Measurements from ENCODE around the gene THADA. TPM values are rescaled to one million over a fixed set of nuclear protein-coding genes. Genes with fewer than 3 reads are reported as not detected.

THADA gene
- total RNA-seq, 1 experiment from 2014 or later: 20.1 TPM

DNA sequence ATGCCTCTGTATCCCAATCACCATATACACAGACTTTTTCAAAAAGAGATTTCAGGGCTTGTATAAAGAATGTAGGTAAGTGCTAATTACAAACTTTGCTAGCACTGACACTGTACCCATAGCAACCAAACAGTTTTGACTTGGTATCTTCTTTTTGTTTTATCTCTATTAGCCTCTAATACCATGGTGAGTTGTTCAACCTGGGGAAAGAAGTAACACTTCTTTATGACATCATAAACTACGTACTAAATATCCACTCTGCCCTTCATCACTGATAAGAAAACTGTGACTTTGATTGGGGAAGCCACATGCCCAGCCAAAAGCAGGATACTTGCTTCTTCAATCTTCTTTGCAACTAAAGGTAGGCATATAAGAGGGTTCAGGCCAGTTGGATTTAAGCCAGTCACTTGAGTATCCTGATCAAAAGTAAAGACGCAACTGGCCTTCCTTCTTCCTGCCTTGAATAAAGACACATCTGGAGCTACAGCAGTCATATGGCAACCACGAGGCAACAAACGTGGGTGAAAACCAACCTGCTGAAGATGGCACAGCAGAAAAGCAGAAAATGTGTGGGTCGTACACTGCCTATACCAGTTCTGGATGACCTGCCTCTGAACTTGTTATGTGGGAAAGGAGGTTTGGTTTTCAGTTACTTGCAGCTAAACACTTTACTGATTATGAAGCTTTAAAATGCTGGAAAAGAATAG, 16.4 kb downstream of the THADA start:
- Histone ChIP-seq H3K56ac (ENCODE audit: insufficient read length, low read depth, low read length) (no peak overlapping the region), H3K27ac (ENCODE audit: insufficient read length, low read depth, low read length) (no peak overlapping the region), H3K4me1 (ENCODE audit: insufficient read depth, low read length) (no peaks in the 10 kb centered on the region), H2BK5ac (ENCODE audit: insufficient read length, low read length) (no peak overlapping the region), H2AK5ac (ENCODE audit: insufficient read length, low read length) (no peak overlapping the region), H3K18ac (ENCODE audit: insufficient read length, low read depth, low read length) (no peak overlapping the region), H3K27me3 (ENCODE audit: insufficient read depth, low read length) (no peaks in the 10 kb centered on the region), H3K23me2 (ENCODE audit: insufficient read length, low read depth, low read length, poor library complexity, severe bottlenecking) (no peaks in the 10 kb centered on the region), H3K79me2 (ENCODE audit: insufficient read depth, low read length) (no peaks in the 10 kb centered on the region), H2BK15ac (ENCODE audit: low read depth, low read length) (no peak overlapping the region), H4K5ac (ENCODE audit: insufficient read length, low read depth, low read length) (no peak overlapping the region), H3K4ac (ENCODE audit: low read depth, low read length) (no peak overlapping the region), H3K23ac (ENCODE audit: insufficient read length, low read depth, low read length) (no peak overlapping the region), H4K8ac (replicated peaks; ENCODE audit: insufficient read length, low read depth, low read length) (no peak overlapping the region), H3K14ac (ENCODE audit: insufficient read depth, low read length) (no peak overlapping the region), H3K9ac (ENCODE audit: extremely low read depth, insufficient read length, low read length) (no peak overlapping the region), H3T11ph (ENCODE audit: low read length) (no peak overlapping the region), H2BK12ac (ENCODE audit: insufficient read length, low read depth, low read length) (no peak overlapping the region), H3K9me3 (ENCODE audit: control insufficient read depth, low read depth, low read length) (no peaks in the 10 kb centered on the region), H3K4me2 (ENCODE audit: insufficient read depth, insufficient read length, low read length) (no peak overlapping the region), H2BK120ac (ENCODE audit: low read depth, low read length, poor library complexity, severe bottlenecking) (no peak overlapping the region), H4K20me1 (ENCODE audit: control insufficient read depth, insufficient read depth, insufficient read length) (no peaks in the 10 kb centered on the region), H4K91ac (ENCODE audit: insufficient read length, low read depth, low read length) (no peak overlapping the region), H2BK20ac (ENCODE audit: low read depth, low read length, poor library complexity, severe bottlenecking) (no peak overlapping the region), H3K79me1 (ENCODE audit: insufficient read depth, low read depth, low read length, poor library complexity, severe bottlenecking) (no peaks in the 10 kb centered on the region), H2AFZ (ENCODE audit: low read length) (no peak overlapping the region)
- DNase-seq: no peak
- no peaks in the 10 kb centered on the region for H3K27me3 Mint-ChIP-seq (ENCODE audit: low read depth)
- WGBS (ENCODE audit: extremely low coverage, insufficient read length, low lambda C conversion rate): no CpG with 5 or more reads among the region's 5 CpGs
- H3K9me3 Mint-ChIP-seq: no peaks in the 10 kb centered on the region
- H3K4me3 Mint-ChIP-seq: no peak overlapping the region
- TF ChIP-seq, protein P1, sequence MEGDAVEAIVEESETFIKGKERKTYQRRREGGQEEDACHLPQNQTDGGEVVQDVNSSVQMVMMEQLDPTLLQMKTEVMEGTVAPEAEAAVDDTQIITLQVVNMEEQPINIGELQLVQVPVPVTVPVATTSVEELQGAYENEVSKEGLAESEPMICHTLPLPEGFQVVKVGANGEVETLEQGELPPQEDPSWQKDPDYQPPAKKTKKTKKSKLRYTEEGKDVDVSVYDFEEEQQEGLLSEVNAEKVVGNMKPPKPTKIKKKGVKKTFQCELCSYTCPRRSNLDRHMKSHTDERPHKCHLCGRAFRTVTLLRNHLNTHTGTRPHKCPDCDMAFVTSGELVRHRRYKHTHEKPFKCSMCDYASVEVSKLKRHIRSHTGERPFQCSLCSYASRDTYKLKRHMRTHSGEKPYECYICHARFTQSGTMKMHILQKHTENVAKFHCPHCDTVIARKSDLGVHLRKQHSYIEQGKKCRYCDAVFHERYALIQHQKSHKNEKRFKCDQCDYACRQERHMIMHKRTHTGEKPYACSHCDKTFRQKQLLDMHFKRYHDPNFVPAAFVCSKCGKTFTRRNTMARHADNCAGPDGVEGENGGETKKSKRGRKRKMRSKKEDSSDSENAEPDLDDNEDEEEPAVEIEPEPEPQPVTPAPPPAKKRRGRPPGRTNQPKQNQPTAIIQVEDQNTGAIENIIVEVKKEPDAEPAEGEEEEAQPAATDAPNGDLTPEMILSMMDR (conservative IDR thresholded peaks at IDR 0.05): no peak
- H3K36me3 Mint-ChIP-seq (ENCODE audit: insufficient read depth in 1 of 3, low read depth in 3 of 3): peaks cover 7 to 64% (median 38%) of the 10 kb centered on the region in 3 experiments; a peak in 6 of 7 replicates
- H3K27ac Mint-ChIP-seq: no peak overlapping the region
- no peaks in the 10 kb centered on the region for H3K4me1 Mint-ChIP-seq

Data from H9 (cell line).